ENCODE measurements around the gene DENND2A.
"Not testable (repeated sequence)": the region's sequence is repeated elsewhere in the genome, so short reads cannot be mapped to it uniquely, and the experiment has no call there.

The DENND2A gene

DNA sequence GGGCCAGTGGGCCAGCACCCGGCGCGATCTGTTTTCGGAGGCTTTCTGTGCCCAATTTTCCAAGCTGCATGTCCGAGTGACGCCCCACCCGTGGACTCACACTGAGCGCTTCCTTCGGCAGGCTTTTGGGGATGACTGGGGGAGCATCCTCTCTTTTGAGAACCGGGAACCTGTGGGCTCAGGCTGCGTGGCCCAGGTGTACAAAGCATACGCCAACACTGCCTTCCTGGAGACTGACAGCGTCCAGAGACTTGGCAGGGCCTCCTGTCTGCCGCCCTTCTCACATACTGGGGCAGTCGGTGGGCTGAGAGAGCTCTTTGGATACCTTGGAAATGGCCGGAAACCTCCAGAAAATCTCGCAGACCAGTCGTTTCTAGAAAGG, 33.2 kb upstream of the DENND2A start:
- no peak for DNase-seq (ENCODE audit: low spot score)

DNA sequence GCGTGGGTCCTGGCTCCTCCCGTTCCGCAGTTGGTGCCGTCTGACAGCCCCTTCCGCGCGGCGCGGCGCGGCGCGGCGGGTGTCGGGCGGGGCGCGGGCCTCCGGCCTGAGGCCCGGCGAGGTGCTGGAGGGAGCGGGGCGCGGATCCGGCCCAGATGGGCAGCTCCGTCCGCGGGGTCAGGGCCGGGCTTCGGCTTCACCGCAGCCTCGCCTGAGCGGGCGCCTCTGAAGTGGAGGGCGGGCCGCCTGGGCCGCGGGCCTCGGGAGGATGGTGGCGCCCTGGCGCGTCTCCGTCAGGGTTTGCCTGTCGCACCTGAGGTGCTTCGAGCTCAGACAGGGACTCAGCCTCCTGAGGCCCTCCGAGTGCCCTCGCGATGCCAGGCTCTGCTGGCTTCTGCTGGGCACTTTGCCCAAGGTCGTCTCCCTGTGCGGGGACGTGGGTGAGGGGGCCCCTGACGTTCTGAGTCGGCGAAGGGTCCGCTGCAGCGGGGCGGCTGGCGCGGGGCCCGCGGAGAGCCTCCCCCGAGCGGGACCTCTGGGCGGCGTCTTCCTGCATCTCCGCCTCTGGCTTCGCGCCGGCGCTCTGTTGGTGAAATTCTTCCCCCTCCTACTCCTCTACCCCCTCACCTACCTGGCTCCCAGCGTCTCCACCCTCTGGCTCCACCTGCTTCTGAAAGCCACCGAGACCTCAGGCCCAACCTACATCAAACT, 32.6 kb upstream of the DENND2A start:
- no peak for DNase-seq (ENCODE audit: low spot score)

DNA sequence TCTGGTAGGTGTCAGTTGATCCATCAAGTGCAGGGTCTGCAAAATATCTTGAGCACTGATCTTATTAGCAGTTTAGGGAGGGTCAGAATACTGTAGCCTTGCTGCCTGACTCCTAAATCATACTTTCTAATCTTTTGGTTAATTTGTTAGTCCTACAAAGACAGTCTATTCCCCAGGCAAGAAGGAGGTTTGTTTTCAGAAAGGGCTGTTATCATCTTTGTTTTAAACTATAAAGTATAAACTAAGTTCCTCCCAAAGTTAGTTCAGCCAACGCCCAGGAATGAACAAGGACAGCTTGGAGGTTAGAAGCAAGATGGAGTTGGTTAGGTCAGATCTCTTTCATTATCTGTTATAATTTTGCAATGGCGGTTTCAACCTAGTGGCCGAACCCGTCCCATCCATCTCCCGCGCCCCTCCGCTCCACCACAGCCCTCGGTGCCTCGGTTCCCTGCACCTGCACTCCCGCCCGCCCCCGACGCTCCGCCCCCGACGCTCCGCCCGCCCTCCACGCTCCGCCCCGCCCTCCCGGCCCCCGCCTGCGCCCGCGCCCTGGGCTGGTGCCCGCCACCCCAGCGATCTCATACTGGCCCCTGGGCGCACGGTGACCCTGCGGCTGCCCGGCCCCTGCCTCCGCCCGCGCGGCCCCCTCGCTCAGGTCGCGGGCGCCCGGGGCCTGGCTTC, 31.9 kb upstream of the DENND2A start, which contains the start of gene ADCK2:
TSS of gene ADCK2 (plus strand) at position 564 of the 681 bp plus-strand sequence. CDS start 386 bp downstream, outside the sequence.
- peak; percentile 25 for DNase-seq (ENCODE audit: low spot score)

DNA sequence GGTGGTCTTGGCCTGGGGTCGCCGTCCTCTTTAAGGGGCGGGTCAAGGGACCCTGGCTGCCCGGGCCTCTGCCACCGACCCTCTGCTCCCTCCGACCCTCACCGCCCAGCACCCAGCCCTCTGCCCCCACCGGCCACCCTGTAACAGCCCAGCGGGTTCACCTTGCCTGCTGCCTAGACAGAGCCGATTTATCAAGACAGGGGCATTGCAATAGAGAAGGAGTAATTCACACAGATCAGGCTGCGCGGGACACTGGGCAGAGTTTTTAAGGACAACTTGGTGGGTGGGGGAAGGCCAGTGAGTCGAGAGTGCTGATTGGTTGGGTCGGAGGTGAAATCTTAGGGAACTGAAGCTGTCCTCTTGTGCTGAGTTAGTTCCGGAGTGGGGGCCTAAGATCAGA, 31.4 kb upstream of the DENND2A start:
- peak; percentile 15 for DNase-seq (ENCODE audit: low spot score)

DNA sequence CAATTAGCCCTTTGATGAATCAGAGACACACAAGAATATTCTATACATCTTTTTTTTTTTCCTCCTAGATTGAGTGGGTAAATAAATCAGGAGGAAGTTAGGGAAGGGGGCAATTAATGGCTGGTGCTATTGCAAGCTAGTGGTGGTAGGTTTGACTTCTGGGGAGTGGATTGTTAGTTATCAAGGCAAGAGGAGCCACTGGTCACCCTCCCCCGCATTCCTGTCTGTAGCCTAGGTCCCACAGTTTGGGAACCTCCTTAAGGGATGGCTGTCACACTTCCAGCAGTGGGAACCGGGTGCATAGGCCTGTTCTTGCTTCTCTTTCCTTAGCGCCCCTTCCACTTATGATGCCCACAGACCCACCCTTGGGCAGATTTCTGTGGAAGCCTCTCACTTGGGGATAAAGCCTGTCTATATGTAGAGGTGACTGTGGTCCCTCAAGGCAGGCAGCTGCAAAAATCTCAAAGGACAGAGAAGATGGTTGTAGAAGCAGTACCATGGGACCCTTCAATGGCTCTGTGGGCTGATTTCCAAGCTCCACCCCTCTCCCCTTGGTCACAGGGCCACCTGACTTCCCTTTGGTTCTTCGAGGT, 29.8 kb upstream of the DENND2A start:
- DNase-seq (ENCODE audit: low spot score): no peak

DNA sequence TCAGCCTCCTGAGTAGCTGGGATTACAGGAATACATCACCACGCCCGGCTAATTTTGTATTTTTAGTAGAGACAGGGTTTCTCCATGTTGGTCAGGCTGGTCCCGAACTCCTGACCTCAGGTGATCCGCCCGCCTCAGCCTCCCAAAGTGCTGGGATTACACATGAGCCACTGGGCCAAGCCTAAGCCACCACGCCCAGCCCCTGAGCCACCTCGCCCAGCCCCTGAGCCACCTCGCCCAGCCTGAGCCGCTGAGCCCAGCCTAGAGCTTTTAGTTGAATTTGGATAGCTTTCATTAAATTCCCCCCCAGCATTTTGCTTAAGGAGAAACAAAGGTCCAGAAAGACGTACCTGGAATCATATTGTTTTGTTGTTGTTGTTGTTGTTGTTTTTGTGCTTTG, 29.2 kb upstream of the DENND2A start:
- DNase-seq (ENCODE audit: low spot score): not testable (repeated sequence)

DNA sequence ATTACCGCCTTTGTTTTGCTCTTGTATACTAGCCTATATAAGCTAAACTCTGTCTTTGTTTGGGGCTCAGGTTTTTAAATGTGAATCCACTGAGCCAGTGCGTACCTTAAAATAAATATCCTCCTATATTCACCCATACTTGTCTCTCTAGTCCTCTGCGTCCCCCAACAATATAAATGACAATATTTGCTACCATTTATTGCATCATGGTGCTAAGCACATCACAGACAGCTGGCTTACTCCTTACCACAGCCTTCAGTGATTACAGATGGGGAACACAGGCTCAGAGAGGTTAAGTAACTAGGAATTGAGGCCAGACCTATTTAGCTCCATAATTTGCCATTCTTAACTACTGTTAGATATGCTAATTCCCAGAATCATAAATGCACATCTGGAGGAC, 28.7 kb upstream of the DENND2A start:
- no peak for DNase-seq (ENCODE audit: low spot score)

DNA sequence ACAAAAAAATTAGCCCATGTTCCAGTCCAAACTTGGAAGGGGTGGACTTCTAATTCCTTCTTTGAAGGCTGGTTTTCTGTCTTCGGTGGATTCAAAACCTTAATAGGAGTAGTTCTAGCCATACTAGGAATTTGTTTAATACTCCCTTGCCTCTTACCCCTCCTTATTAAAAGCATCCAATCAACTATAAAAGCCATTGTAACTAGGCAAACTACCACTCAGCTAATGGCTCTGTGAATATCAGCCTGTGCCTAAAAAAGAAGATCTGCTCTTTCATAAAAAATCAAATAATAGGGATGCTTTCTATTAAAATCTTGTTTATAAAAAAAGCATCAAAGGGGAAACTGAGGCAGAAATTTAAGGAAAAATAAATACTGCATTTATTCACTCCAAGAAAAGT, 28.0 kb upstream of the DENND2A start:
- no peak for DNase-seq (ENCODE audit: low spot score)

DNA sequence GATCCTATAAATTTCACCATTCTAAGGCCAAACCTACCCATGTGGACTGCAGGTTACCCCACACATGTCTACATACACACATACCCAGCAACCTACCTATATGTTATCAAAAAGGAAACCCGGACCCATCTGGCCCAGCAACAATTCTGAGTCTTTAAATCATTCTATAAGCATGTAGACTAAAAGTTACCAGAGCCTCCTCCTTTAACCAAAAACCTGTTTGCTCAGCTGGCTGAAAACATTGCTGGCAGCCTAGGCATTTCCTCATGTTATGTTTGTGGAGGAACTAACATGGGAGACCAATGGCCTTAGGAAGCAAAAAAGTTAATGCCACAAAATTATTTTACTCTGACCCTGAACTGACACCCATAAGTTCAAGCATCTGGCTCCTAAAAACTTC, 26.9 kb upstream of the DENND2A start:
- no peak for DNase-seq (ENCODE audit: low spot score)

DNA sequence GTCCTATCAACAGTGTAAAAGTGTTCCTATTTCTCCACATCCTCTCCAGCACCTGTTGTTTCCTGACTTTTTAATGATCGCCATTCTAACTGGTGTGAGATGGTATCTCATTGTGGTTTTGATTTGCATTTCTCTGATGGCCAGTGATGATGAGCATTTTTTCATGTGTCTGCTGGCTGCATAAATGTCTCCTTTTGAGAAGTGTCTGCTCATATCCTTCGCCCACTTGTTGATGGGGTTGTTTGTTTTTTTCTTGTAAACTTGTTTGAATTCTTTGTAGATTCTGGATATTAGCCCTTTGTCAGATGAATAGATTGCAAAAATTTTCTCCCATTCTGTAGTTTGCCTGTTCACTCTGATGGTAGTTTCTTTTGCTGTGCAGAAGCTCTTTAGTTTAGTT, 22.3 kb upstream of the DENND2A start:
- DNase-seq (ENCODE audit: low spot score): not testable (repeated sequence)

DNA sequence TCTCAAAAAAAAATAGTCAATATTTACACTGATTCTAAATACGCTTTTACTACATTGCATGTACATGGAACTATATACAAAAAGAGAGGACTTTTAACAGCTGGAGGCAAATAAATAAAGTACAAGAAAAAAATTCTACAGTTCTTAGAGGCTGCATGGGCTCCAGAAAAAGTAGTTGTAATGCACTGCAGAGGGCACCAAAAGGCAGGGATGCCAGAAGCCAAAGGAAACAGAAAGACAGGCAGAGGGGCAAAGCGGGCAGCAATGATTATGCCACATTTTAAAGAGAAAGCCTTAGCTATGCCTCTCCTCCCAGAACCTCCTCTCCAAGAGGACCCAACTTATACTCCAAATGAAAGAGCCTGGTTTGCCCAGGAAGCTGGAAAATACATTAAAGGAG, 20.5 kb upstream of the DENND2A start:
- no peak for DNase-seq (ENCODE audit: low spot score)

DNA sequence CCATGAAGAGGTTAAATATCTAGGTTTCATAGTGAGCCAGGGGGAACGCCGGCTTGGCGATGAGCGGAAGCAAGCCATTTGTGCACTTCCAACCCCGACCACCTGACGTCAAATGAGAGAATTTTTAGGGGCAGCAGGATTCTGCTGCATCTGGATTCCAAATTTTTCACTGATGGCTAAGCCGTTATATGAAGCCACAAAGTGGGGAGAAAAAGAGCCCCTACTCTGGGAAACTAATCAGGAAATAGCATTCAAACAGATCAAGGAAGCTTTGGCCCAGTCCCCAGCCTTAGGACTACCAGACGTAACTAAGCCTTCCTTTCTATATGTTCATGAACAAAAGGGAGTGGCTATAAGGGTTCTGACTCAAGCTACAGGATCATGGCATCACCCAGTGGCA, 19.2 kb upstream of the DENND2A start:
- no peak for DNase-seq (ENCODE audit: low spot score)

DNA sequence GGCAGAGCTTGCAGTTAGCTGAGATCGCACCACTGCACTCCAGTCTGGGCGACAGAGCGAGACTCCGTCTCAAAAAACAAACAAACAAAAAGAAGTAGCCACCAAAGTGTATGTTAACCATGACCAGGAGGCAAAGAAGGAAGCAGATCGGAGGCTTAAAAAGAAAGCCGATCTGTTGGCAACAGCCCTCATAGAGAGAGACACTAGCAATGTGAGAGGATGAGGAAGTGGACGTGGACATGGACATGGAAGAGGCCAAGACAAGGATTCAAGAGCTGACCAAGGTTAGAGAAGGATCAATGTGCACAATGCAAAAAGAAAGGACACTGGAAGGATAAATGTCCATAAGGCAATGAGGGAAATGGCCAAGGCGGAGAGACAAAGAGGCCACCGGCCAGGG, 17.3 kb upstream of the DENND2A start:
- no peak for DNase-seq (ENCODE audit: low spot score)

DNA sequence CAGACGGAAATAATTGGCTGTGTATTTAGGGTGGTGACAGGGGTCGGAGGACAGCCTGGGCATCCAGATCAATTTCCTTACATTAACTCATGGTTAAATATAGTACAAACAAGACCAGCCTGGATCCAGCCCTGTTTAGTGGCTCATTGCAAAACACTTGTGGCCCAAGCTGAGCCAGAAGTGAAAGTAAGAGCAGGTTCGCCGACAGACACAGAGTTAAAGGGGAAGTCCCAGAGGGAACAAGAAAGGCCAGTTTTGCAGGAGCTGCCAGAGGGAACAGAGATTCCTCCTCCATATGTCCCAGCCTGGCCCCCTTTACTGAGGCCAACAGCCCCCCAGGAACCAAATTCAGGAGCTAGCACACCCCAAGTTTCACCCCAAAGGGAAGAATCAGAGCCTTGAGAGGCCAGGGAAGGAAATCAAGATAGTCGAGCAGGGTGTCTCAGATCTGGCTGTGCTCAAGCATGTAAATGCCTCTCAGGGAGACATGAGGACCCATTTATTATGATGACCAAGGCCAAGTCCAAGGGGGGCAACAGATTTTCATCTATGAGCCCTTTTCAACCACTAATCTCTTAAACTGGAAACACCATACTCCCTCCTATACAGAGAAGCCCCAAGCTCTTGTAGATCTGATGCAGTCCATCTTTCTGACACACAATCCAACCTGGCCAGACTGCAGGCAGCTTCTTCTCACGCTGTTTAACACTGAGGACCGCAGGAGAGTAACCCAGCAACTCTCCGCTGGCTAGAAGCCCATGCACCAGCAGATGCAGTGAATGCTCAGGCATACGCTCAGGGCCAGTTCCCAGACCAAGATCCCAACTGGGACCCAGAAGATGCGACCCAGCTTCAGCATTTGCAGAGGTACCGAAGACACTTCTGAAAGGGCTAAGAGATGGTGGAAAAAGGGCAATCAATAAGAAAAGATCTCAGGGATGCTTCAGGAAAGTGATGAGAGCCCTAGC, 16.2 kb upstream of the DENND2A start:
- peak; percentile 78 for DNase-seq (ENCODE audit: low spot score)

DNA sequence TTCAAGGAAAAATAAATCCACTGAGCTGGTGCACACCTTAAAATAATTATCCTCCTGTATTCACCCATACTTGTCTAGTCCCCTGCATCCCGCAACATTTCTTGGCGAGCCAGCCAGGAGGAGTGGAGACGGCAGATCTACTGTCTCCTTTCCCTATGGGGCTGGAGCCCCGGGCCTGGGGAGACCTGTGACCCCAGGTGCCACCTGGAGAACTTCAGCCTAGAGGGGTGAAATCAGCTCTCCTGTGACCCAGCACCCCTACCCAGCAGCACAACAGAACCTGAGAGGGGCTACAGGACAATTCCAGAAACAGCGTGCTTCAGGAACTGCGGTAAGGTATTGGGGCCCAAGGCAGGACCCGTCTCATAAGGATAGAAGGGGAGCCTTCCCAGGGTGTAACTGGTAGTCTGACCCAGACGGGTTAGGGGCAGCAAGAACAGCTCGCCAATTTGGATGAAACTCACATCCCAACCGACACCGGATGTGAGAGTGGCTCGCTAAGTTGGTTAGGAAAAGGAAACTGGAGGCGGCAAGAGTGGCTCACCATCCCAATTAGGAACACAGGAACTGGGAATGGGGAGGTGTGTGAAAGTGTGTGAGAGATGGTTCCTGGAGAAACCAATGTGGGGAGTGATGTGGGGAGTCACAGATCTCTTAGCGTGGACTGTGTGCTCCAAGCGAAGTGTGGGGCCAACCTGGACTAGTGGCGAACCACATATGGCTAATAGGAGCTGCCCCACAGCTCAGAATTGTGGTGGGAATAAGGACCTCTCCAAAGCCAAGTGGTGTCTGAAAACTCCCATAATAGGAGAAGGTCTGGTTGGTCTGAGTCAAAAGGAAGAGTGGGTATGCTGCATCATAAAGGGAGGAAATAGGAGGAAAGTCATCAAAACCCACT, 15.1 kb upstream of the DENND2A start:
- no peak for DNase-seq (ENCODE audit: low spot score)

DNA sequence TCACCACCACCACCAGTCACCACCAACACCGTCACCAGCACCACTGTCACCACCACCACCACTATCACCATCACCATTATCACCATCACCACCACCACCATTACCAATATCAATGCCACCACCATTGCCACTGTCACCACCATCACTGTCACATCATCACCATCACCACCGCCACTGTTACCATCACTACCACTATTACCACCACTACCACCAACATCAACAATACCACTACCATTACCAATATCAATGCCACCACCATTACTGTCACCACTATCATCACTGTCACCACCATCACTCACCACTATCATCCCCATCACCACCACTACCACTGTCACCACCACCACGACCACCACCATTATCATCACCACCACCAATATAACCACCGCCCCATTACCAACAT, 14.0 kb upstream of the DENND2A start:
- DNase-seq (ENCODE audit: low spot score): no peak

DNA sequence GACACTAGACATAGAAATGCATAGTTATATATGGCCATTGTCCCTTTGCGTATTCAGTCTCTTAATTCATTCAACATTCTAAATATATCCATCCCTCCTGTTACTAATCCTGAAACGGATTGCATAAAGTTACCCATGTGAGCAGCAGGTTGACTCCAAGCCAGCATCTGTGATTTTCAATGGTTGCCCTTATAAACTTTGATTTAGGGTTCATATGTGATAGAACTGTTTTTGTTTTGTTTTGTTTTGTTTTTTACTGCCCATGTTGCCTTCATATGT, 13.4 kb upstream of the DENND2A start:
- DNase-seq (ENCODE audit: low spot score): no peak

DNA sequence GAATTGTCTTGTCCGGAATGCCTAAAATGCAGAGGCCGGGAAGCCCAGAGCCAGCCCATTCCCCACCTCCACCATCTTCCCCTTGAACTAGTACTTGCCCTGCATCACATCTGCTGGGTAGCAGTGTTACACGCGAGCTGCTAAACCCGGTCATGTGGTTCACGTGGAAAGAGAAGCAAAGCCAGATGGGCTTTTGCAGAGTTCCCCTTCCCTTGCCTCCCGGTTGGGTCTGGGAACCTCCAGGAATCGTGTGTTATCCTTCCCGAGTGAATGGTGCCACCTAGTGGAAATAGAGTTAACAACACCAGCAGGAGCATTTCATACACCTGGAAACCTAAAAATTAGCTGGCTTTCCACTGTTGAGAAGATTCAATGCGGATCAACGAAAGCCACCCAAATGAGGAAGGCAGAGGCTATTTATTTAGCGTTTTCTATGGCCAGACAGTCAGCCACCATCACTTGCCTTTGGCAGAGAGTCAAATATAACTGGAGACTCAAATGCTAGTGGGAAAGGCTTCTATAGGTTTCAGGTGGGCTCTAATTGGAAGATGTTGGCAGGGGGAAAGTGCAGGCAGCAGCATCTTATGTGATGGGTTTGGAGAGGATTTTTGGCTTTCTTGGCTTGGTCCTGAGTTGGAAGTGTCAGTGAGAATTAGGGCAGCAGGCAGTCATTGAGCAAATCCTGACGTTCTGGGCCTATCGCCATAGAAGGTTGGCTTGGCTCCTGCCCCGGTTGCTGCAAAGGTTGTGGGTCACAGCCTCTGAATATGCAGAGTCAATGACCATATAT, 12.9 kb upstream of the DENND2A start:
- DNase-seq (ENCODE audit: low spot score): peak; percentile 81

DNA sequence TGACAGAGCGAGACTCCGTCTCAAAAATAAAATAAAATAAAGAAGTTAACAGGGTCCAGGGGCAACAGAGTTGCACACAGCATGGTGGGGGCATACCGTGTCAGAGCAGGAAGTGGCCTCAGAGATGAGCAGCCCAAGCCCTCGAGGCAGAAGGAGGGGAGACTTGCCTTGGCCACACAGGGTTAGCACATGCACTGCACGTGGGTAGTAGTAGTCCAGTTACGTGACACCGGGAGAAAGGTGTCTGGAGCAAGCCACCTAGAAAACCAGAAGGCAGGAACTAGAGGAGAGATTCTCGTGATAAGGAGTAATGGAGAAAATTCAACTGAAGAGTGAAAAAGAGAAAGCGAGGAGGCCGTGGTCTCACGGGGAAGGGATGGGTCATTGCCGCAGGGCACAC, 9.8 kb upstream of the DENND2A start:
- DNase-seq (ENCODE audit: low spot score): no peak

DNA sequence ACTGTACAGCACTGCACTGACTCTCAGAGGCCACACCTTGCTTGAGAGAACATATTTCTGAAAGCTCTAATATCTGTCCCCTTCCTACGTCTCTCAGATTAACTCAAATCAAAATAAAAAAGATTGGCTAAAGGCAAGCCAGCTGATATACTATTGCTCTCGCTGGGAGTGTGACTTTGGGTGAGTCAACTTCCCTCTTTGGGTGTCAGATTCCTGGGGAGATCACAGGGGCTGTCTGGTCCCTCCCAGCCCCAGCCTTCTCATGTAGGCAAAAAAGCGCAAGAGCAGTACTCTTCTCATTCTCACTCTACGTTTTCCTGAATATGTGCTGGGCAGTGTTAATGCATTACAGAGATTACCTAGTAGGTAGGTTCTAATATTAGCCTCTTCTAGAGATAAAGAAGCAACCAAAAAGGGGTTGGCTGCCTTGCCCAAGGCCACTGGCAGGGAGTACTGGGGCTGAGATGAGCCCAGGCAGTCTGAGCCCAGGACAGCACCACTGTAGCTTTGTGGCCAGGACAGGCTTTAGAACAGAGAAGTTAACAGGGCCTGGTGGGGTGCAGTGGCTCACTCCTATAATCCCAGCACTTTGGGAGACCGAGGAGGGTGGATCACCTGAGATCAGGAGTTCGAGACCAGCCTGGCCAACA, 9.1 kb upstream of the DENND2A start:
- DNase-seq (ENCODE audit: low spot score): no peak
